Left hindlimb (tissue), 1 donor: Measurements from ENCODE around the gene AP3S2.
"Not testable (repeated sequence)": the region's sequence is repeated elsewhere in the genome, so short reads cannot be mapped to it uniquely, and the experiment has no call there.

Experiments used
- DNase-seq: peaks from one replicate; pipeline ENCODE4 v3.0.0-alpha.2; 2018

The AP3S2 gene

DNA sequence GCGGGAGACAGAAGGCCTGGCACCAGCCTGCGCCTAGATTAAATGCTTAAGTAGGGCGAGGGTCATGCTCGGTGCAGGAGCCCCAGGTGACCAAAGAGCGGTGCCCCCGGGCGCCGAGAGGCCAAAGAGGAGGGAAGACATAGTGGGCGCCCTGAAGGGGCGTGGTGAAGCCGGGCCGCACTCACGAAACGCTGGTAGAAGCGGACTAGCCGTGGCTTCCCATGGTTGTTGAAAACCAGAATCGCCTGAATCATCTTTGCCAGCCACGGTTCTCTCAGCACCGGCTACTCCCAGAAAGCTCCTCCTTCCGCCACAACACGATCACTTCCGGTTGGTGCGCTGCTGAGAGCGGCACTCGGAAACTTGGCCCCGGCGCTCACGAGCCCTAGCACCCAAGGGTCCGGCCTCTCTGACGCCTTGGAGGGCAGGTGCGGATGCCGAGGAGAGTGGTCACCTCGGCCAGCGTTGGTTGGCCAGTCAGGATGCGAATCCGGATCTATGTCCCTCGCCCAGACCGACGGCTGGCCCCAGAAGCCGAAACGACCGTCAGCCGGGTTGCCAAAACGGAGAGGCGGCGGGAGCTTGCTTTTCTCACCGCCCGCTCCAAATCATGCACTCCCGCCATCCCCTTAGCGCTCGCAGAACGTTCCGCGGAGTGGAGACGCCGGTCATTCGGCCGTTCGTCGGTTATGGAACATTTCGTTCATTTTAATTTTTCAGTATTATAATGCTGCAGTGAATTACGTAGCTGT, at the start of gene AP3S2:
Gene AP3S2, minus strand, starts transcription at position 299 of the 752 bp plus-strand sequence. Its CDS starts 45 bp downstream, at position 254.
- DNase-seq = peak; percentile 94

DNA sequence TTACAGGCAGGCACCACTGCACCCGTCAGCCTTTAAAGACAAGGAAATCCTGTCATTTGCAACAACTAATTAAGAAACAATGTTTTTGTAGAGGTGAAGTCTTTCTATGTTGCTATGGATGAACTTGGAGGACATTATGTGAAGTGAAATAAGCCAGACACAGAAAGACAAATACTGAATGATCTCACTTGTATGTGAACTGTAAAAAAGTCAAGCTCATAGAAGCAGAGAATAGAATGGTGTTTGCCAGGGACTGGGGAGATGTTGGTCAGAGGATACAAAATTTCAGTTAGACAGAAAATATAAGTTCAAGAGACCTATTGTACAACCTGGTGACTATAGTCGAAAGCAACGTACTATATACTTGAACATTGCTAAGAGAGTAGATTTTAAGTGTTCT, 46.1 kb upstream of the AP3S2 start:
- DNase-seq = no peak

DNA sequence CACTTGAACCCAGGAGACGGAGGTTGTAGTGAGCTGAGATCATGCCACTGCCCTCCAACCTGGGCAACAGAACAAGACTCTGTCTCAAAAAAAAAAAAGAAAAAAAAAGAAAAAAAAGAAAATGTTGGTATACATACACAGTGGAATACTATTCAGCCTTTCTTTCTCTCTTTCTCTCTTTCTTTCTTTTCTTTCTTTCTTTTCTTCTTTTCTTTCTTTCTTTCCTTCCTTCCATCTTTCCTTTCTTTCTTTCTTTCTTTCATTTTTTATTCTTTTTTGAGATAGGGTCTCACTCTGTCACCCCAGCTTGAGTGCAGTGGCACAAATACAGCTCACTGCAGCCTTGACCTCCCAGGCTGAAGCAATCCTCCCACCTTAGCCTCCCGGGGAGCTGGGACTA, 45.6 kb upstream of the AP3S2 start:
- DNase-seq = not testable (repeated sequence)

DNA sequence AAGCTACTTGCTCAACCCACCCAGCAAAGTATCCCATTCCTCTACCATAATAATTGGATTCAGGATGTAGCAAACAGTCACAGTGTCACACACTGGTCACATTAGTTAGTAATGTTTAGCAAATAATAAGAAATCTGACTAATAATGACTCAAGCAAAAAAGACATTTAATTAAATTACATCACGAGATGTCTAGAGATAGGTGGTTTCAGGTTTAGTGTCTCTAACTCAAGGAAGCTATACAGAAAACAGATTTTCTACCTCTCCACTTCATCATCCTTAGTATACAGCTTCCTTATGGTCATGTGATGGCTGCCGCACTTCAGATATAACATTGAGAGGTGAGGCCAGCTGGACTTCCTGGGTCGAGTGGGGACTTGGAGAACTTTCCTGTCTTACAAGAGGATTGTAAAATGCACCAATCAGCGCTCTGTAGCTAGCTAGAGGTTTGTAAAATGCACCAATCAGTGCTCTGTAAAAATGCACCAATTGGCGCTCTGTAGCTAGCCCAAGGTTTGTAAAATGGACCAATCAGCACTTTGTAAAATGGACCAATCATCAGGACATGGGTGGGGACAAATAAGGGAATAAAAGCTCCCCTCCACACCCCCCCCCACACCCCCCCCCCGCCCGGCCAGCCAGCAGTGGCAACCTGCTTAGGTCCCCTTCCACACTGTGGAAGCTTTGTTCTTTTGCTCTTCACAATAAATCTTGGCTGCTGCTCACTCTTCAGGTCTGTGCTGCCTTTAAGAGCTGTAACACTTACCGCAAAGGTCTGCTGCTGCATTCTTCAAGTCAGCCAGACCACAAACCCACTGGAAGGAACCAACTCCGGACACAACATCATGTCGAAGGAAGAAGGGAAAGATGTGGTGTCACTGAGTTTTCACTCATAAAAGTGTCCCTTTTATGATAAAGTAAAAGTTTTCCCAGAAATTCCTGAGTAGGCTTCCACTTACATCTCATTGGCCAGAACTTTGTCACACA, 43.9 kb upstream of the AP3S2 start:
- no peak for DNase-seq

DNA sequence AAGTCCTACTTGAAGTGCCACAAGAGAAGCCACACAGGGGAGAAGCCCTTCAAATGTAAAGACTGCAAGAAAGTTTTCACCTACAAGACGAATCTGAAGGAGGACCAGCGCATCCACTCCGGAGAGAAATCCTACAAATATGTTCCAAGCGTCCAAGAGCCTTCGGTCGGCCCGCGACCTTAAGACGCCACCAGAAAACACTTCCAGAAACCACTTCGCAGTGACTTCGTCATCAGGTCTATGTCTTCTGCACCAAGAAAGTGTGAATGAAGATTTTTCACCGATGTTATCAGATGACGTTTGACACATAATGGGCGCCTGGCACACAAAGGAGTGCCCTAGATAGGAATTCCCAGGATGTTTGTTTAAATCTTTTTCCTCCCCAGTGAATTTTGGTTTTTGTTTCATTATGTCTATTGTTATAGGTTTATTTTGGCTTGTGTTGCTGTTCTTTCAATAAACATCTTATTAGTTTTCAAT, 43.0 kb upstream of the AP3S2 start:
- DNase-seq = no peak

DNA sequence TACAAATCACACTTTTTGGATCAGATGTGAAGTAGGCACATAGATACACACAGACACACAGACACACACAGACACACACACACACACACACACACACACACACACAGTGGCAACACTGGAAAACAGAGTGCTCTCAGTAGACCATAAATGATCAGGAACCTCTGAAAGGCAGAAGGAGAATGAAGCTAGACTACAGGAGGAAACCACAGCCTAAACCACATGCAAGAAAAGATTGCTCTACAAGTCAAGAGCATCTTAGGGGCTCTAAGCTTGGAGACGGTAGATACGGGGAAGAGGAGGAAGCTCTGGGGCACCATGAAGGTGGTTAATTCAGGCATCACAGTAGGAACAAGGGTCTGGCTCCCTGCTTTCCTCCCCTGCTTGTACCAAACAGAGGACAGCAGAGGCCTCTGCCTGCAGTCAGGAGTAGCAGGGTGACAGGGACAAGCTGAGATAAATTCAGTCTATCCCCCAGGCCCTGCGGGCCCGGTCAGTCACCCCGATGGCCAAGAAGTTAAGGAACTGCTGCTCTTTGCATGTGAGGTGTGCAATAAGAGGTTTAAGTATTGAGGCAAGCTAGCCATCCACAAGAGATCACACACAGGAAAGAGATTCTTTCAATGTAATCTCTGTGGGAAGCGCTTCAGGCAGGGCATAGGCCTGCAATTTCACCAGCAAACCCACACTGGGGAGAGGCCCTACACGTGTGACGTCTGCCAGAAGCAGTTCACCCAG, 42.4 kb upstream of the AP3S2 start:
- no peak for DNase-seq

DNA sequence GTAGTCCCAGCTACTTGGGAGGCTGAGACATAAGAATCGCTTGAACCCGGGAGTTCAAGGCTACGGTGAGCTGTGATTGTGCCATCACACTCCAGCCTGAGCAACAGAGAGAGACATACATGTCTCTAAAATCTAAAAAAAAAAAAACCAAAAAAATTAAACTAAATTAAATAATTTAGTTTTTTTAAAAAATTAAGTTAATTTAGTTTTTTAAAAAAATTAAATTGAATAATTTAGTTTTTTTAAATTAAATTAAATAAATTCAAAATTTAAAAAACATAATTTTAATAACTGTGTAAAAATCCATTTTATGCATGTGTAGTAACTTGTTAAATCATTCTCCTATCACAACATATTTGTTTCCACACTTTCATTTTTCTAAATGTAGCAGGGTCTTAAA, 39.1 kb upstream of the AP3S2 start:
- DNase-seq = no peak

DNA sequence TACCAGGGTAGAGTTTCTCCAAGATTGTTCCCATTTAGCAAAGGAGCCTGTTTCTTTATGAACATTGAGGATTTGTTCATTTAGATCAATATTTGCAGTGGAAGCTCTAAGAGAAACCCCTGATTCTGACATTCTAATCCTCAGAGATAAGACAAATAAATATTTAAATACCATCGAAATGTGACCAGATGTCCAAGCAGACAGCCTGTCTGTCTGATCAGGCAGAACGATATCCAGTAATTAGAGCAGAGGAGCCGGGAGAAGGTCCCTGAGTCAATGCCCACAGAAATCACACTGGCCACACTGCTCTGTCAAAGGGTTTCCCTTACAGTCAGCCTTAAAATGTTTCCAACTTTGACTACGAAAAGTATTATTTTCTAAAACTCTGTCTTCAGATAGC, 34.6 kb upstream of the AP3S2 start:
- no peak for DNase-seq

DNA sequence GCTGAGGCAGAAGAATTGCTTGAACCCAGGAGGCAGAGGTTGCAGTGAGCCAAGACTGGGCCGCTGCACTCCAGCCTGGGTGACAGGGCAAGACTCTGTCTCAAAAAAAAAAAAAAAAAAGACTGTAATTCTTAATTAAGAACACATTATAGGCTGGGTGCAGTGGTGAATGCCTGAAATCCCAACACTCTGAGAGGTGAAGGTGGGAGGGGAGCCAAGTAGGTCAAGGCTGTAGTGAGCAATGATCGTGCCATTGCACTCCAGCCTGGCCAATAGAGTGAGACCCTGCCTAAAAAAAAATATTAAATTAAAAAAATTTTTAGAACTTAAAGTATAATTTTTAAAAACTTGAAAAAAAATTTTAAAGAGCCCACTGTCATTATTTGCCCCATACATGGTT, 32.4 kb upstream of the AP3S2 start:
- no peak for DNase-seq

DNA sequence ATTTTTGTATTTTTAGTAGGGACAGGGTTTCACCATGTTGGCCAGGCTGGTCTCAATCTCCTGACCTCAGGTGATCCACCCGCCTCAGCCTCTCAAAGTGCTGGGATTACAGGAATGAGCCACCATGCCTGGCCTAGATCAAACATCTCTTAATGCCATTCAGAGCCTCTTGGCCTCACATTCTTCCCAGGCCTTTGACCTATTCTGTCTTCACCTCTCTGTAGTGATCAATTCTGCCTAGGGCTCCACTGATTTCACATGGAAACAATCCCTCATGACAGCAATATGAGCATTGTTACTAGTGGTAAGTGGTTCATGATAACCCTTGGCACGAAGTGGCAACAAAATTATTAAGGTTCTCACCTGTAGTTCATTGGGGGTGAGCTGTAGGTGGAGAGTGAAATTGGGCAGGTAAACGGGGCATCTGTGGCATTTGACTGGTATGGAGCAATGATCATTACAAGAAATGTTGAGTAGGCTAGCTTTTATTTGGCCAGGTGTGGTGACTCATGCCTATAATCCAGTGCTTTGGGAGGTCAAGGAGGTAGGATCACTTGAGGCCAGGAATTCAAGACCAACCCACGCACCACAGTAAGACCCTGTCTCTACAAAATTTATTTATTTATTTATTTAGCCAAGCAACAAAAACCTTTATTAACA, 23.8 kb upstream of the AP3S2 start:
- no peak for DNase-seq

DNA sequence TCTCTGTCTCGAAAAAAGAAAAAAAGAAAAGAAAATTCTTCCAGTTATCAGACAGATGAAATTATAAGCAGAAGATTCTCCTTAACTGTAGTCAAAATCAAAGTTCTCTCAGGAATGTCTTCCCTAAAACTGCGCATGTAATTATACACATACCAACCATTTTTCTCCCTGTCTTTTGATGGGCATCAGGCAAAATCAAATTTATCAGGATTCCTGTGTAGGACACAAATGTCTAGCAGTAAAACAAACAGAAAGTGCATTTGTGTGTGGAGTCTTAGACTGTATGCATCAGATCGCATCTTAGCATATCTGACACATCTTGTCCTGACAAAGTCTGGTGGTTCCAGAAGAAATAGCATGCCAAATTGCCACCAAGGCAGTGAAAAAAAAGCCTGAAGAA, 22.9 kb upstream of the AP3S2 start:
- no peak for DNase-seq

DNA sequence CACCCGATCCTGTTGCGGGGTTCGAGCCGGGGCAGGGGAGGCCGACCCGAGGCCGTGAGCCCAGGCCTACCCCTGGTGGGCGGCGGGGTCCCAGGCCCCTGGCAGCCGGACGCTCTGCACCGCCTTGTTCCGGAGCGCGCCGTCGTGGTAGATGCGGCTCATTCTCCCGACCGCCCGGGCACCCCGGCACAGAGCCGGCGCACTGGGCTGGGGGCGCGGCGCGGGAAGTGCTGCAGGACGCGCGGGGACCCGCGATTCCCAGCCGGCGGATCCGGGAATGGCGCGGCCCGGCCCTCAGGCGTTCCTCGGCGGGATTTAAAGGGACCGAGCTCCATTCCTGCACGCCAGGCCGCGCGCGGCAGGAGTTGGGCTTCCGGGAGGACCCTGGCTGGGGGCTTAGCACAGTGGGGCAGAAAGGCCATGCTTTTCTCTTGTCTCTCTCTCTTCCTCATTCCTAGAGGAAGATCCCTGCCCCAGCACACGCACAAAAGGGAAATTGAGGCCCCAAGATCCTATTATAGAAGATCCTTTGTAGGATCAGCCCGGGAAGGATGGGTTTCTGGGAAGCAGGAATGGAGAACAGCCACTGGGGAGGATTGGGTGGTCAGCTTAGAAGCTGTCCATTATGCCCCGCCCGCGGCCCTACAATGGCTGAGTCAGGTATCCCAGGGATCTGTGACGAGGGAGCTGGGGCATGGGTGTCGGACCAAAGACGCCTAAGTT, 19.0 kb upstream of the AP3S2 start, which contains the start of gene ARPIN:
Gene ARPIN, minus strand, starts transcription at position 279 of the 723 bp plus-strand sequence. Its CDS starts 117 bp downstream, at position 162.
- DNase-seq = peak; percentile 73

DNA sequence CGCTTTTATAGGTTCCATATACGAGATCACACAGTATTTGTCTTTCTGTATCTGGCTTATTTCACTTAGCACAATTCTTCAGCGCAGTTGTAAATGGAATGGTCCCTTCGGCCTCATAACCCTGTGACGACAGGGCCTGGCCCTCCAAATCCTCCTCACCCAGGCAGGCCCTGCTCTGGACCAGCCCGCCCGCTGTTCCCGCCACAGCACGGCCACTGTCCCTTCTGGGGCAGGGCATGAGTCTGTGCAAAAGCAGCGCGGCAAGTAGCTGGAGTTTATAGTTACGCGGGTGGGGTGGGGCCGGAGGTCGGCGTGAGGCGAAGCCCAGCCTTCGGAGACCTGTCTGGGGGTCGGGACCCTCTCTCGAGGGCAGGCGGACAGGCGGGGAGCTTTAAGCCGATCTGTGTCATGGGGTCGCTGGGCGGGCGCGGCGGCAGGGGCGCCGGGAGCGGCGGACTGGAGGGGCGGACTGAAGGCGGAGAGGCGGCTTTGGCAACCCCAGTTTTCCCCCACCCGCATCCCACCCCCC, 18.4 kb upstream of the AP3S2 start:
- peak; percentile 48 for DNase-seq

DNA sequence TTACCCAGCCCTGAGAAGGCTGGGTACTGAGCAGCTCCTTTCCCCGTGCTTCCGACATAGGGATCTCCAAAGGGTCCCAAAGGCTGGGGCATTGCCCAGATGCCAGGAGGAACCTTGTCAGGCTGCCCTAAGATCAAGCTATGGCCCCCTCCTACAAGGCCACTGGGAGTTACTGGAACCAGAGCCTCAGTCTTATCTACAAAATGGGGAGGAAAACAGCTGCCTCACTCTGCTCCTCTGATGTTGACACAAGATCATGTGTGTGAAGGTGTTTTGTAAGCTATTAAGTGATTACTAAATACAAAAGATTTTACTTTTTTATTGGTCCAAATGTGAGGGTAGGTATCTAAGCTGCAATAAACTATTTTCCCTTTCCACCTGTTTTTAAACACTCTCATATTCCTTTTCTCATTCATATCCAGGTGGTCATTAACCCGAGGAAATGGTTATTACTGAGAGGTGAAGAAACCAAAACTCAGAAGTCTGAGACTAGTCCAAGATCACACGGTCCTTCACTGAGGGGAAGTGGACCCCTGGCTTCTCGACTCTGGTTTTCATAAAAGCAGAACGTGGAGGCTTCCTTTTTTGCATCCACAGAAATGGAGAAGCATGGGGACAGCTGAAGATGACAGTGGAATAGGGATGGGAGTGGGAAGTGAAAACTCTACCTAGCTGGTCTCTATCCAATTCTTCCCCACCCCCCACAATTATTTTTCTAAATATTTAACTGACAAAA, 17.3 kb upstream of the AP3S2 start:
- no peak for DNase-seq

DNA sequence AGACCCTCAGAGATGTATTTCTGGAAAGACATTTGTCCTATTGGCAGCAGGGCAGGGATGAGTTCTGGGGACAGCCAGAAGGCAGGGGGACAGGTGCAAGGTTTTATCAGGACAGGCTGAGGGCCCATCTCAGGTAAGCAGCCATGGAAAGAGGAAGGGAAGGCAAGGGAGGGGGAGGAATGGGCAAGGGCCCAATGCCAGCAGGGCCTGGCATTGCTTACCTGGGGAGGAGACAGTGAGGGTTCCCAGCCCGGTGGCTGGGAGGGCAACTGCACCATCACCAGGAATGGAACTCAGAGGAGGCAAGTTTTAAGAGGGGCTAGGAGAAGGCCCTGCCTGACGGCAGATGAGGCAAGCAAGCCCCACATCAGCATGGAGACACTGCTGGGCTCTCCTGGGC, 15.8 kb upstream of the AP3S2 start:
- no peak for DNase-seq

DNA sequence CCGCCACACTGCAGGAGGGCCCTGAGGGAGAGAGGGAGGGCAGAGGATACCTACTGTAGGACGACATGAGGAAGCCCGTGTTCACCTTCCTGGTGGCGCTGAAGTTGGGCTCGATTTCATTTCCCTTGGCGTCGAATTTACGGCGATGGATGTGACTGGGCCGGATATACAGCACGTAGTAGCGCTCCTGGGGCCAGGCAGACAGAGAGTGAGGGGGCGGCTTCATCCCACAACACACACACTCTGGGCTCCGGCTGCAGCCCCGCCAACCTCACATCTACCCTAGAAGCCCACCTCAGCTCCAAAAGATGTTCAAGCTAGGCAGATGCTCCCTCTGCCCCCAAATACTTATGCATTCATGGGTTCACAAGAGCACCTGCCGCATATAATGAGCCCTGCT, 14.4 kb upstream of the AP3S2 start:
- no peak for DNase-seq

DNA sequence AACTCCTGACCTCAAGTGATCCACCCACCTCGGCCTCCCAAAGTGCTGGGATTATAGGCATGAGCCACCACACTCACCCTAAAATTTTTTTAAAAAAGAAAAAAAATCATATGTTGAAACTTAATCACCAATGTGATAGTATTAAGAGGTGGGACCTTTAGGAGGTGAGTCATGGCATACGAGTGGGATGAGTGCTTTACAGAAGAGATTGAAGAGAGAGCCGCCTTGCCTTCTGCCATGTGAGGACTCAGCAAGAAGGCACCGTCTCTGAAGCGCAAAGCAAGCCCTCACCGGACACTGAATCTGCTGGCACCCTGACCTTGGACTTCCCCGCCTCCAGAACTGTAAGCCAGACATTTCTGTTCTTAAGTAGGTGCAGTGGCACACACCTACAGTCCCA, 13.5 kb upstream of the AP3S2 start:
- DNase-seq = no peak

DNA sequence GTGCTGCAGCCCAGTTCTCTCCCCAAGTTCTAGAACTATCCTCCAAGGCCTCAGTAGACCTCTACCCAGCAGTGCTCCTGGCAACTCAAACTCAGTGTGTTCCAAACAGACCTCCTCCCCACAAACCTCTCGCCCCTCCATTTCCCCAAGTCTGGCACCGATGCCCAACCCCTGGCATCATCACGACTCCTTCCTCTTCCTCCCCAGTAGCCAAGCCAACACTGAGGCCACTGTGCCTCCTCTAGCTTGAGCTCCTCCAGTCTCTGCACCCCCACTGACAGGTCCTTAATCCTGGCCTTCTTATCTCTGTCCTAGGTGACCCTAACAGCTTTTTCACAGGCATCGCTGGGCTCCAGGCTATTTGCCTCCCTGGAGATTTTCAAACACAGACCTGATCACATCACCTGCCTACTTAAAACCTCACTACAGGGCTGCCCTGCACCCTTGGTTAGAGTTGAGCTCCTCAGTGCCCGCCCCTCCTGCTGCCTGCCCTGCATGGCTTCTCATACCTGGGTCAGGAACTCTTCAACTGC, 12.1 kb upstream of the AP3S2 start:
- DNase-seq = no peak

DNA sequence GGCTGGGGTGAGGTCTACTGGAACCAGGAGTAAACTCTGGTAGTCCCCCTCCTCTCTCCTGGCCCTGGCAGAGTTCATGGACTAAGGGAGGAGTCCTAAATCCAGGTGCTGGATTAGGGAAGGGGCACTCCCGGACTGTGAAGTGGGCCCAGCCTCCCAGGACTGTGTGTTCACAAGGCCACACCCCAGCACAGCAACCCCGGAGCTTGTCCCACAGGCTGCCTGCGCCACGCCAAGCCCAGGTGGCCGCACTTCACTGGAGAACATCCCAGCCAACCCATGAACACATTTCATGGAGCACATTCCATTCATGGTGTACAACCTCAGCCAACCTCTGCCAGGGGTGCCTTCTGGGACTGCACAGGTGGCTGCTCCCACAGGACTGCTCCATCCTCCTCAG, 10.7 kb upstream of the AP3S2 start:
- no peak for DNase-seq

DNA sequence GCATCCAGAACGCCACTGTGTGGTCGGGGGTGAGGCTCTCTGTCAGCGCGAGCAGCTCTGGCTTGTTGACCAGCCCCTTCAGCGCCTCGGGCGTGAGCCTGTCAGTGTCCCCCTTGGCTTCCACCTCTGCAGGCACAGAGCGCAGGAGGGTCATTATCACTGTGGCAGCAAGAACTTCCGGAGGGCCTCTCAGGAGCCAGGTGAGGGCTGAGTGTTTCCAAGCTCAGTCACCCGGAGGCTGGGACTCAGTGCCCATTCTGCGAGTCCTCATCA, 10.0 kb upstream of the AP3S2 start:
- no peak for DNase-seq
